Adrenal gland (tissue), 12 donors: ENCODE measurements around the gene TOP2B. TPM values are rescaled to one million over a fixed set of nuclear protein-coding genes. Genes with fewer than 3 reads are reported as not detected.
A peak's percentile ranks its signal among the peaks of the same experiment; 100 is the strongest.

ENCODE experiments used
- DNase-seq, 7 donors: peaks; one replicate each; pipeline ENCODE4 v3.0.0-alpha.2; 2019 to 2020
- H3K27ac ChIP-seq, 5 donors: fragments of 200-600 bp; sonication (generic) in 4 of 5; 1 replicate in 3 of 5; 2 replicates in 2 of 5; pipeline versions ENCODE4 v1.5.1 to v1.8.0; 2016 to 2020; ENCODE audit warnings: mild to moderate bottlenecking in 1 of 5
- H3K27me3 ChIP-seq: fragments of 200-600 bp; 2 replicates; pipeline ENCODE4 v1.8.0; 2021
- H3K36me3 ChIP-seq, 2 donors: fragments of 200-600 bp; replicated peaks in 1 of 2; 1 replicate in 1 of 2; 2 replicates in 1 of 2; pipeline versions ENCODE4 v1.5.1 to v1.8.0; 2018 to 2022
- H3K4me1 ChIP-seq, 2 donors: fragments of 200-600 bp; replicated peaks in 1 of 2; 1 replicate in 1 of 2; 2 replicates in 1 of 2; pipeline versions ENCODE4 v1.5.1 to v1.8.0; 2018 to 2021
- H3K4me3 ChIP-seq, 4 donors: fragments of 200-600 bp; sonication (generic) in 3 of 4; one replicate each; pipeline ENCODE4 v1.5.1; 2016 to 2018
- H3K9me3 ChIP-seq, 3 donors: fragments of 200-600 bp; sonication (generic) in 1 of 3; replicated peaks in 1 of 3; 1 replicate in 2 of 3; 2 replicates in 1 of 3; pipeline versions ENCODE4 v1.5.1 to v1.8.0; 2016 to 2021
- CTCF ChIP-seq, 6 experiments: fragments of 450-650 bp in 4 of 6; fragments of 200-600 bp in 2 of 6; sonication (generic) in 1 of 6; IDR thresholded peaks; 1 replicate in 5 of 6; 2 replicates in 1 of 6; pipeline versions ENCODE4 v1.5.1 to v1.8.0; 2016 to 2021; ENCODE audit warnings: antibody characterized with exemption in 6 of 6, mild to moderate bottlenecking in 2 of 6, moderate library complexity in 1 of 6
- POLR2A ChIP-seq, 2 donors: fragments of 450-650 bp; IDR thresholded peaks; one replicate each; pipeline ENCODE4 v1.6.1; 2017; ENCODE audit warnings: antibody characterized with exemption in 2 of 2, mild to moderate bottlenecking in 2 of 2, moderate library complexity in 1 of 2
- WGBS, 4 donors: extraction: QIAGEN DNeasy Blood & Tissue Kit in 2 of 4; methylation state at CpG; one replicate each; pipeline versions ENCODE4 v1.1.5 to v1.1.7; 2013 to 2017; 5-methylcytosine and 5-hydroxymethylcytosine counted together
- intact Hi-C, 2 donors: fragments of 100-400 bp; cut with DNase I; formaldehyde crosslinking; loops; one replicate each; pipeline versions ENCODE4 v1.14.1 to v1.15.0; 2022 to 2023
- polyA plus RNA-seq, 3 donors: library from polyadenylated mRNA; stranded (reverse); fragments of 200-250 nt in 2 of 3; fragments of 350-450 nt in 1 of 3; fragmentation: Illumina TruSeq in 1 of 3; extraction: RNeasy Lipid Tissue Mini Kit (QIAGEN cat#74804) in 1 of 3; gene quantifications; one replicate each; pipeline ENCODE4 v1.2.3, GENCODE V29; 2013 to 2014
- total RNA-seq, 9 donors: library from RNA; depleted of rRNA in 4 of 9; stranded (reverse); fragments of >200 nt in 4 of 9; fragments of 120-200 nt in 1 of 9; fragmentation: NEBNext Ultra II Directional in 1 of 9; extraction: Animal tissue kit (Norgen Biotek cat#: 25700) in 1 of 9; gene quantifications; one replicate each; pipeline versions ENCODE4 v1.1.0 to v1.2.4, GENCODE V29; 2013 to 2023
- donor health status: healthy with polysubstance abuse.
- donor health status: Bipolar disorder and iron deficiency.
- donor health status: DM: yes; HTN: yes; CAD: no.
- donor health status: DM: no; HTN: no; CAD: no.
- donor health status: DM: no; HTN: no; CAD: no.
- donor health status: DM: yes; HTN: yes; CAD: no.

The TOP2B gene
- total and polyA plus RNA-seq, 12 donors: 33.7 to 108 (median 73.5) TPM

- TF ChIP-seq CTCF (IDR thresholded peaks at IDR 0.05): no peak
- no peak for TF ChIP-seq POLR2A (IDR thresholded peaks at IDR 0.05)
- no peak for DNase-seq
- no peaks in the 10 kb centered on the region for H3K9me3 ChIP-seq
- H3K4me3 ChIP-seq: no peak overlapping the region
- intact Hi-C loops: no loop called here
- H3K27ac ChIP-seq: no peak overlapping the region
- H3K4me1 ChIP-seq: no peaks in the 10 kb centered on the region
- no peaks in the 10 kb centered on the region for H3K36me3 ChIP-seq
- no peaks in the 10 kb centered on the region for H3K27me3 ChIP-seq
- WGBS, 4 donors: 76 to 99% (median 93%) methylated on average over 2 of the region's 2 CpGs
Observed at GRCh38 chr3:25707268-25707926, 42.7 kb upstream of the TOP2B start.

GRCh38 chr3:25706213-25706612 is 41.5 kb upstream of the TOP2B start:
- no peaks in the 10 kb centered on the region for H3K4me1 ChIP-seq
- WGBS, 4 donors: 73 to 79% (median 75%) methylated on average over 4 of the region's 4 CpGs
- intact Hi-C loops: no loop called here
- no peaks in the 10 kb centered on the region for H3K36me3 ChIP-seq
- DNase-seq: no peak
- TF ChIP-seq CTCF (IDR thresholded peaks at IDR 0.05) (no peak), POLR2A (IDR thresholded peaks at IDR 0.05) (no peak)
- H3K27ac ChIP-seq: no peak overlapping the region
- no peak overlapping the region for H3K4me3 ChIP-seq
- no peaks in the 10 kb centered on the region for H3K9me3 ChIP-seq
- H3K27me3 ChIP-seq: no peaks in the 10 kb centered on the region

- TF ChIP-seq CTCF (IDR thresholded peaks at IDR 0.05) (no peak), POLR2A (IDR thresholded peaks at IDR 0.05) (no peak)
- H3K36me3 ChIP-seq: no peaks in the 10 kb centered on the region
- H3K4me3 ChIP-seq: no peak overlapping the region
- 62 to 75% (median 65%) methylated on average over 1 of the region's 1 CpG for WGBS, 4 donors
- intact Hi-C loops: no loop called here
- H3K27me3 ChIP-seq: no peaks in the 10 kb centered on the region
- no peaks in the 10 kb centered on the region for H3K4me1 ChIP-seq
- DNase-seq: no peak
- H3K9me3 ChIP-seq: no peaks in the 10 kb centered on the region
- H3K27ac ChIP-seq: no peak overlapping the region
Observed at GRCh38 chr3:25697553-25697952, 32.8 kb upstream of the TOP2B start.

GRCh38 chr3:25695731-25696420 is 31.2 kb upstream of the TOP2B start:
- Histone ChIP-seq H3K9me3 (no peaks in the 10 kb centered on the region), H3K4me3 (no peak overlapping the region), H3K4me1 (no peaks in the 10 kb centered on the region), H3K27me3 (no peaks in the 10 kb centered on the region), H3K36me3 (no peaks in the 10 kb centered on the region), H3K27ac (no peak overlapping the region)
- peak in 1 of 7 donors; percentile 9 for DNase-seq
- TF ChIP-seq POLR2A (IDR thresholded peaks at IDR 0.05): no peak
- WGBS, 4 donors: 77 to 87% (median 81%) methylated on average over 4 of the region's 4 CpGs
- intact Hi-C loops: no loop called here
